Retinal pigment epithelial cell (primary cell): Measurements from ENCODE around the gene ABCC8.

Experiments
- DNase-seq: peaks from one replicate; pipeline ENCODE4 v3.0.0-alpha.2; 2010; ENCODE audit warnings: low read depth
- H3K4me3 ChIP-seq: 2 replicates; pipeline ENCODE4 v1.5.1; 2011; ENCODE audit warnings: mild to moderate bottlenecking, low read length, control low read depth, moderate library complexity
- CTCF ChIP-seq: conservative IDR thresholded peaks from 2 replicates; pipeline ENCODE4 v1.5.1; 2011; ENCODE audit warnings: low read depth, low read length, control low read depth, inconsistent platforms

Gene ABCC8

GRCh38 chr11:17369684-17370243 lies 106.9 kb downstream of the ABCC8 start:
- H3K4me3 ChIP-seq, result no peak overlapping the region
- no peak for TF ChIP-seq CTCF
- DNase-seq, result no peak

GRCh38 chr11:17369094-17369493 lies 107.6 kb downstream of the ABCC8 start:
- DNase-seq, result no peak
- TF ChIP-seq CTCF, result no peak

GRCh38 chr11:17368551-17368950 lies 108.1 kb downstream of the ABCC8 start:
- no peak overlapping the region for H3K4me3 ChIP-seq
- no peak for DNase-seq
- no peak for TF ChIP-seq CTCF

More at GRCh38 chr11:17369094-17369493, 107.6 kb downstream of the ABCC8 start:
- H3K4me3 ChIP-seq, result no peak overlapping the region

- DNase-seq, result peak; percentile 95
- no peak overlapping the region for H3K4me3 ChIP-seq
- no peak for TF ChIP-seq CTCF
Measured at GRCh38 chr11:17366495-17366894, 110.2 kb downstream of the ABCC8 start.

- TF ChIP-seq CTCF, result peak; percentile 77
- H3K4me3 ChIP-seq, result peak overlapping the region; percentile 71
- DNase-seq, result no peak
Measured at GRCh38 chr11:17354601-17354991, 122.0 kb downstream of the ABCC8 start.

GRCh38 chr11:17353821-17354600 lies 122.6 kb downstream of the ABCC8 start:
- DNase-seq, result no peak
- TF ChIP-seq CTCF, result no peak
- peak overlapping the region; percentile 71 for H3K4me3 ChIP-seq
